Nephron progenitor cell (in vitro differentiated cells): Measurements from ENCODE around the gene PODNL1.

Experiments used
- DNase-seq: peaks from one replicate; pipeline ENCODE4 v3.0.0; 2021
- H3K27ac Mint-ChIP-seq: 2 replicates; pipeline ENCODE4 v1.8.0; 2021; ENCODE audit warnings: mild to moderate bottlenecking, moderate library complexity, mixed read lengths
- H3K27me3 Mint-ChIP-seq: 2 replicates; pipeline ENCODE4 v1.8.0; 2021; ENCODE audit warnings: mild to moderate bottlenecking, low read depth, mixed read lengths; ENCODE audit not compliant: poor library complexity
- H3K36me3 Mint-ChIP-seq: 2 replicates; pipeline ENCODE4 v1.8.0; 2021; ENCODE audit warnings: low read depth, mixed read lengths
- H3K4me1 Mint-ChIP-seq: 2 replicates; pipeline ENCODE4 v1.8.0; 2021; ENCODE audit warnings: mixed read lengths
- H3K4me3 Mint-ChIP-seq: 2 replicates; pipeline ENCODE4 v1.8.0; 2021; ENCODE audit warnings: mild to moderate bottlenecking, moderate library complexity, mixed read lengths
- H3K9me3 Mint-ChIP-seq: 2 replicates; pipeline ENCODE4 v1.8.0; 2021; ENCODE audit warnings: mild to moderate bottlenecking, moderate library complexity, mixed read lengths
- CTCF ChIP-seq: fragments of 200-600 bp; sonication (generic); IDR thresholded peaks from 2 replicates; pipeline ENCODE4 v1.5.0; 2021; ENCODE audit warnings: antibody characterized with exemption

Gene PODNL1

GRCh38 chr19:13963603-13964105 is 25.4 kb upstream of the PODNL1 start:
- no peak for DNase-seq
- Mint-ChIP-seq H3K4me3 (no peak overlapping the region), H3K27ac (no peak overlapping the region), H3K36me3 (peaks cover 19% of the 10 kb centered on the region), H3K9me3 (no peaks in the 10 kb centered on the region), H3K27me3 (peaks cover 4% of the 10 kb centered on the region), H3K4me1 (peaks cover 7% of the 10 kb centered on the region)
- TF ChIP-seq CTCF = no peak

GRCh38 chr19:13962699-13963602 is 24.7 kb upstream of the PODNL1 start:
- H3K36me3 Mint-ChIP-seq = peaks cover 19% of the 10 kb centered on the region
- peaks cover 7% of the 10 kb centered on the region for H3K4me1 Mint-ChIP-seq
- no peak for DNase-seq
- no peak for TF ChIP-seq CTCF
- H3K4me3 Mint-ChIP-seq = no peak overlapping the region
- no peak overlapping the region for H3K27ac Mint-ChIP-seq
- peaks cover 4% of the 10 kb centered on the region for H3K27me3 Mint-ChIP-seq
- no peaks in the 10 kb centered on the region for H3K9me3 Mint-ChIP-seq

DNA sequence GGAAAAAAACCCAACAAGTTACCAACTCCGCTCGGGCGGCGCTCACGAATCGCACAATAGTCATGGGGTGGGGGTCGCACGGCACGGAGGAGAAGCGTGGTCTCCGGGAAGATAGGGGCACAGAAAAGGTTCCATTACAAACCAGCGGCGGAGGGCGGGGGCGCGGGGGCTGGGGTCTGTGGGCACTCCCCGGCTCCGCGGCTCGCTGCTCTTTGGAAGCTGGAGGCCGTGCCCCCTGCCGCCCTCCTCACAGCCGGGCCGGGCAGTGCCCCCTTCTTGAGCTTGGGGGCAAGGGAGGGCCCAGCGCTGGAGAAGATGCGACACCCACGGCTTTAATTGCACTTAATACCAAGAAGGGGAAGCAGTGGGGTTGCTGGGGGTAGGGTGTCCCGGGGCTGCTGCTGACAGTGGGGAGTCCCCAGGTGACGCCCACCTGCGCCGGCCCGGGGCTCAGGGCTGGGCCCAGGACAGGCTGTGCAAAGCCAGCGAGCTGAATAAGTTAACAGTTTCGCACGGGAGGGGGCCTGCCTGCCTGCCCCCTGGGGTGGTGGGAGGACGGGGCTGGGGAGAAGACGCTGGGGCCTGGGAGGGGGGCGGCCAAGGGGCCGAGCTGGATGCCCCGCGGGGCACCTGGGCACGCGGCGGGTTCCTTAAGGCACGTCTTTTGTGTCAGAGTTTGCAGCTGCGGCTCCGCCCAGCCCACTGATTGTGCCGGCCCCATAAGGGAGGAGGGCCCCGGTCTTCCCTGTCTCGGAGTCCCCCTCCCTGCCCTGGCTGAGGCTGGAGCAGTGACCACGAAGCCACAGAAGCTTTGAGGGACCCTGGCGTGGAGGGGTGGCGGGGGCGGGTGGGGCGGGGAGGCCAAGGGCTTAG is 23.8 kb upstream of the PODNL1 start:
- no peak for DNase-seq
- no peak for TF ChIP-seq CTCF
- H3K27me3 Mint-ChIP-seq = peaks cover 4% of the 10 kb centered on the region
- H3K4me1 Mint-ChIP-seq = peaks cover 7% of the 10 kb centered on the region
- no peak overlapping the region for H3K4me3 Mint-ChIP-seq
- peak overlapping the region; percentile 66 for H3K27ac Mint-ChIP-seq
- no peaks in the 10 kb centered on the region for H3K9me3 Mint-ChIP-seq
- H3K36me3 Mint-ChIP-seq = peaks cover 13% of the 10 kb centered on the region

DNA sequence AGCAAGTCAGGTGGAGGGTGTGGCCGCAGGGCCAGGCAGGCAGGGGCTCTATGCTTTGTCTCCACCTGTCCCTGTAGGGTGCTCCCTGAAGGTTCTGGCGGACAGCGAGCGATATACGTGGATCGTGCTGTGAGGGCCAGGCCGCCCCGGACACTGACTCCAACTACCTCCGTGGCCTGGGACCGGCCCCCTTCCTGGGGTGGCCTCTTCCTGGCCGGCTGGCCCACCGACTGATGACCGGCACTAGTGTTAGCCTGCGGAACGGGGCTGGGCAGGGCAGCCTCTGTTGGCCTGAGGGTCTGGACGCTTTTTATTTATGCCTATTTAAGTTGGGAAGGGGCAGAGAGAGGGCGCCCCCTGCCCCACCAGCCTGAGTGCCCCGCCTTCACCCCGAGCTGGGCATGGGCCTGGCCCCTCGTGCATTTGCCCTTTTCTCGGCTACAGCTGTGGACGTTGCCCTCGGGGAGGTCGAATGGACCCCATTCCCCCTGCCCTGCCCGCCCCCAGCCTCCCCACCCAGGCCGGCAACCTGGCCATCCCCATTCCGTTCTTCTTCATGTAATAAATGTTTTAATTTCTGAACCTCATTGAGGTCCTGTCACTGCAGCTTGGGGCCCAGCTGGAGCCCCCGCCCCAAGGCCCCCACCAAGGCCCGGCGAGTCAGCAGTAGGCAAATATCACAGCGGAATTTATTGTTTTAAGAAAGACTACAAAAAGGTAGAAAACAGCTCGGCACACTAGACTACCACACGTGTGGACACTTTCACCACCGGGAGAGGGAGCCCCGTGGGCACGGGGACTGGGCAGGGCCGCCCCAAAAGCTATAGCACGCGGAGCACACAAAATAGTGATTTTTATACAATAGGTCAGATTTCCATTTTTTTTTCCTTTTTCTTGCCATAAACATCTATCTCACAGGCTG is 22.9 kb upstream of the PODNL1 start:
- peaks cover 7% of the 10 kb centered on the region for H3K4me1 Mint-ChIP-seq
- peaks cover 4% of the 10 kb centered on the region for H3K27me3 Mint-ChIP-seq
- no peaks in the 10 kb centered on the region for H3K9me3 Mint-ChIP-seq
- no peak overlapping the region for H3K4me3 Mint-ChIP-seq
- H3K36me3 Mint-ChIP-seq = peaks cover 21% of the 10 kb centered on the region
- H3K27ac Mint-ChIP-seq = peak overlapping the region; percentile 66
- no peak for DNase-seq
- no peak for TF ChIP-seq CTCF
